ENCODE results near the gene PPM1E. TPM values are rescaled to one million over a fixed set of nuclear protein-coding genes. Genes with fewer than 3 reads are reported as not detected.
A peak's percentile ranks its signal among the peaks of the same experiment; 100 is the strongest.
"Not testable (repeated sequence)": the region's sequence is repeated elsewhere in the genome, so short reads cannot be mapped to it uniquely, and the experiment has no call there.

The PPM1E gene
- 1.7 TPM for total RNA-seq (ENCODE audit: insufficient read depth, low replicate concordance)

DNA sequence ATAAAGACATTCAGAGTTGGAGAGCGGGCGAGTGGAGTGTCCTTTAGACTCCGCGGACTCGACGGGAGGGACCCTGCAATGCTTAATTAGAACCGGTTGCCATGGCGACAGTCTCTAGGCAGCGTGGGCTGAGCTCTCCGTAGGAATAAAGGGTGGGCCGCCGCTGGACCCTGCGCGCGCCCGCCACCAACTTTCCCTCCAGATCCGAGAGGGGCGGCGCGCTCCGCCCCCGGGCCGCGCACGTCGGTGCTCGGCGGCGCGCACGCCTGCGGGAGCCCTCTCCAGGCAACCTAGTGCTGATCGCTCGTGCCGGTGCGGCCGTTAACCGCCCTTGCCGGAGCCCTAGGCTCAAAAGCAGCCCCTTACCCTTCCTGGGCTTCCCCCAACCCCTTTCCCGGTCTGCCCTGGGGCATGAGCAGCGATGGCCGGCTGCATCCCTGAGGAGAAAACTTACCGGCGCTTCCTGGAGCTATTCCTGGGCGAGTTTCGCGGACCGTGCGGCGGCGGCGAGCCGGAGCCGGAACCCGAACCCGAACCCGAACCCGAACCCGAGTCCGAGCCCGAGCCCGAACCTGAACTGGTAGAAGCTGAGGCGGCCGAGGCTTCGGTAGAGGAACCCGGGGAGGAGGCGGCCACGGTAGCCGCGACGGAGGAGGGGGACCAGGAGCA is at the start of gene PPM1E:
Gene PPM1E, plus strand, starts transcription at position 278 of the 669 bp plus-strand sequence.
- peak; percentile 41 for DNase-seq (ENCODE audit: low spot score)

DNA sequence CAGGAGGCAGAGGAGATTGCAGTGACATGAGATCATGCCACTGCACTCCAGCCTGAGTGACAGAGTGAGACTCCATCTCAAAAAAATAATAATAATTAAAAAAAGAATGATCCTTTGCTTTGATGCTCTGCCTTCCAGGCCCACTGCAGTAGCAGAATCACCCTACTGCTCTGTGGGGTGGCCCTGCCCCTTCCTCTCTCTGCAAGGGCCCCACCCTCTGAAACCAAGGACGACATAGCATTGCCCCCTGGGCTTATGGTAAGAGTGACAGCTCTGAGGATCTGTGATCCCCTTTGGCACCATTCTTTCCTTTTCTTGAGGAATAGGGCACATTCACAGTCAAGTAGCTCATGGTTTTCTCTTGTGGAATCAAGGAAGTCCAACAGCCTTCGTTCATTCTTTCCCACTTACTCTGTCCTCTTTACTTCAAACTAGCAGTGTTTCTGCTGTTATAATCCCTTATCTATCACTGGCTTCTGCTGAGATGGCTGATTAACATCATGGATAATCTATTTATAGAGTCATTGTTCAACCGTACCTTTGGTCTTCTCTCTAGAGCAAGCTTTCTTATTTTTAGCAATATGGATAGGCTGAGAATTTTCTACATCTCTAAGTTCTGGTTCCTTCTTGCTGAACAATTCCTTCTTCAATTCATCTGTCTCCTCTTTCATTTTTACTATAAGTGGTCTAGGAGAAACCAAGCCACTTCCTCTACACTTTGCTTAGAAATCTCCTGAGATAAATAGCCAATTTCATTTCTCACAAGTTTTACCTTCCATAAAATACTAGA is 49.1 kb upstream of the PPM1E start:
- no peak for DNase-seq (ENCODE audit: low spot score)

DNA sequence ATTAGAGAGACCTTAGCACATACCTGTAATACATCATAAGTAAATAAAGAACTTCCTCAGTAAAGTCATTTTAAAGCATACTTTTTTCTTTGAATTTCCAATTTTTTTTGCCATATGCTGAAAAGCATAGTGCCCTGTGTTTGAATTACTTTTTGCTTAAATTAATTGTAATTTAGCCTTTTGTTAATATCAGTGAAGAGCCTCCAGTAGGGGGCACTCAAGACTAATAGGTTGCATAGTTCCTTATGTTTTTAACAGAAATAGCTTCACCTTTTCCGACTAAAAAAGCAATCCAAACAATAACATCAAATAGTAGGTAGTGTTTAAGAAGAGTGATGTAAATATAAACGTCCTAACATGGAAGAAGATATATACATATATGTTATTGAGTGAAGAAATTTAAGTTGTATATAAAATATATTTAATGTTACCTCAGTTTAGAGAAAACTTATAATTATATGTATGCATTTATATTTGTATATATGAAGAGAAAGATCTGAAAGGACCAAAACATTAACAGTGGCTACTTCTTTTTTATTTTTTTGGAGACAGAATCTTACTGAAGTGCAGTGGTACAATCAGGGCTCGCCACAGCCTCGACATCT is 44.6 kb upstream of the PPM1E start:
- DNase-seq (ENCODE audit: low spot score): peak; percentile 58

GRCh38 chr17:58722274-58722673 is 33.4 kb upstream of the PPM1E start:
- no peak for DNase-seq (ENCODE audit: low spot score)

DNA sequence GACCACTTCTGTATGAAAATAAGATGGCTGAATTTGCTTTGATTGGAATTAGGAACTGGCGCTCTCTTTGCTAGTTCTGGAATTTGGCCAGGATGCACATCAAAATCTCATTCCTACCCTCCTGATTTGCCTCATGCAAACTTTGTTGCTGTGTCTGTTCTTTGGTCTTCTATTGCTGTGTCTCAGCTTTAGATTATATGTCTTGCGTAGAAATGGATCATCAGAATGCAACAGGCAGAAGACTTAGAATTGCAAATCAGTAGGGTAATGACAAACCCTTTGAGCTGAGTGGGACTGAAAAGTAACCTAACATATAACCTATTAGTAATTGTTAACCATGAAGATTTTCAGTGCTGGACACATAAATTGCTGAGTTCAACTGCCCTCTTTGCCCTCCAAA is 33.0 kb upstream of the PPM1E start:
- no peak for DNase-seq (ENCODE audit: low spot score)

DNA sequence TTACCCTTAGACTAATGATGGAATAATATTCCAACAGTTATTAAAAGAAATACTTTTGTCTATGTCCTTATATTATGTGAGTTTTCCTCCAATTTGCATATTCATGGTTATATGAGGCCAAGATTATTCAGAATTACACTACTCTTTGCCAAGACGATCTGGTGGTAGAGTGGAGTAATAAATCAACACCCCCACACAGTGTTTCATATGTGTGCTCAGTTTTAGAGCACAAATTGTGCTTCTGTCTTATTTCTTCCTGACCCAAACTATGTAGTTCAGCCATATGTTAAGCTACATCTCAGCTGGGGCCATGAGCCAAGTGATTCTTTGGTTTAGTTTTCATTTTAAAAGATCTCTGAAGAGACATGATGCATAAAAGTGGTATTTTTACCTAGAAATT is 26.9 kb upstream of the PPM1E start:
- no peak for DNase-seq (ENCODE audit: low spot score)

- no peak for DNase-seq (ENCODE audit: low spot score)
Observed at GRCh38 chr17:58730937-58731336, 24.7 kb upstream of the PPM1E start.

DNA sequence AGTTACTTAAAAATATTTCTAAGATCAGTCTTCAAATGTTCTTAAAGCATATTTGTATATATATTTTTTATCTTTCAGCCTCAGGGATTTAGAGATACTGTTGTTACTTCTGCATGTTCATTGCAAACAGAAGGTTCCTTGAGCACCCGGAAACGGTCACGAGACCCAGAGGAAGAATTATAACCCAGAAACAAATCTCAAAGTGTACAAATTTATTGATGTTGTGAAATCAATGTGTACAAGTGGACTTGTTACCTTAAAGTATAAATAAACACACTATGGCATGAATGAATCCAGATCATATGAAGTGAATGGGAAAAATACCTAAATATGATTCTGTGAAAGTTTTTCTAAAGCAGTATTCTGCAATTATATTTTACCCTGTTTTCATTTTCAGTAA is 21.6 kb upstream of the PPM1E start:
- no peak for DNase-seq (ENCODE audit: low spot score)

DNA sequence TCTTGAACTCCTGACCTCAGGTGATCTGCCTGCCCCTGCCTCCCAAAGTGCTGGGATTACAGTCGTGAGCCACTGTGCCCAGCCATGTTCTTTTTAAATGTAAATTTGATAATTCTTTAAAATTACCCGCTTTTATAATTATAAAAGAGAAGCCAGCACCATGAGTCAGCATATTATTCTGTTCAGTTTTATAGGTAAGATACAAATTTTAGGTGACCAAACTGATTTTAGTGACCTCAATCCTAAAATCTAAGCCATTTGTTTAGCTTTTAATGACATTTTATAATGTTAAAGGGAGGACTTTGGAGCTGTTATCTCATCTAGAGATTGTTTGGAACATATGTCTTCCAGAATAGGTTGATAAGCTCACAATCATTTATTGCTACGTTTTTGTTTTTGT is 20.8 kb upstream of the PPM1E start:
- DNase-seq (ENCODE audit: low spot score): no peak

DNA sequence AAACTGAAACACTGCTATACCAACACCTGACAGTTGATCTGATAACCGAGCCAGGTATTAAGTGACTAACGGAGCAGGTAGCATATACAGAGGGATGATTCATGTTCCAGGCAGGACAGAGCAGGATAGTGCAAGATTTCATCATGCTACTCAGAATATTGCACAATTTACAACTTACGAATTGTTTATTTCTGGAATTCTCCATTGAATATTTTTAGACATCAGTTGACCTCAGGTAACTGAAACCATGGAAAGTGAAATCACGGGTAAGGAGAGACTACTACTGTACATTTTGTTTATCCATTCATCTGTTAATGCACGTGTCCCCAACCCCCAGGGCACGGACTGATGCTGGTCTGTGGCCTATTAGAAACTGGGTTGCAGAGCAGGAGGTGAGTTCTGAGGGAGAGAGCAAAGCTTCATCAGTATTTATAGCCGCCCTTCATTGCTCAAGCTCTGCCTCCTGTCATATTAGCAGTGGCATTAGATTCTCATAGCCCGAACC is 14.5 kb upstream of the PPM1E start:
- peak; percentile 49 for DNase-seq (ENCODE audit: low spot score)

GRCh38 chr17:58747674-58748073 is 8.0 kb upstream of the PPM1E start:
- DNase-seq (ENCODE audit: low spot score): no peak

GRCh38 chr17:58749627-58750026 is 6.0 kb upstream of the PPM1E start:
- DNase-seq (ENCODE audit: low spot score): not testable (repeated sequence)

DNA sequence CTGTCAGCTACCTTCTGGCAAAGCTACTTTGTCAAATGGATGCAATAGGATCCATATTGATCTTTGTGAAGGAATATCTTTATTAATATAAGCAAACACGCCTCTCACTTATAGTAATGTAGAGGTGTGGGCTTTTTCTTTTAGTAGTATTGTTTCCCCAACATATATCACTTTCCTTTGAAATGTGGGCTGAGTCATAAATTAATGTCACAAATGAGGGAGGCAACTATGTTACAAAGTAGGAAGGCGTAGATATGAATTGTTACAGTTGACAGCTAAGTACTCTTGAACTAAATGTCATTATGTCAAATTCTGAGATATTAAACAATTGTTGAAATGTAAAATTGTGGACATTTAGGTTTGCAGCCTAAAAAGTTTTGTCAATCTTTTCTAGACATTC is 2.6 kb upstream of the PPM1E start:
- no peak for DNase-seq (ENCODE audit: low spot score)

GRCh38 chr17:58755269-58755576 is 431 bp upstream of the PPM1E start:
- DNase-seq (ENCODE audit: low spot score): no peak

- no peak for DNase-seq (ENCODE audit: low spot score)
Observed at GRCh38 chr17:58756246-58757161, 850 bp downstream of the PPM1E start.

DNA sequence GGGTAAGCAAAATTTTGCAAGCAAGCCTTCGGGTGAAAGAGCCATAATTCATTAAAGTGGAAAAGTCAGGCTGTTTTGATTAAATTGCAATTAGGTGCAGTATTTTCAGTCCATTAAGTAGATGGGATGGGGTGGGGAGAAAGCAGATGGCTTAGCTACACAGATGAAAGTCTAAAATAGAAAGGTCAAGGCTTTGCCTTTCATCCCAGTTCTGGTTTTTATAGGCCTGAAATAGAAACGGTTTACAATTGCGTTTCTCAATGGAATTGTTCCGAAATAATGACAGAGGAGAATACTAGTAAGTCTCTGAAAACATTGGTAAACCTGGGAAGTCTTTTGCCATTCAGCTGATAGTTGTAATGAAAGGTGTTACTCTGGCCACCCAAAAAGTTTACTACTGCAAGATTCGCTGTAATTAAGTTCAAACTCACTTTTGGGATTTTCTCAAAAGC is 1.5 kb downstream of the PPM1E start:
- no peak for DNase-seq (ENCODE audit: low spot score)

- DNase-seq (ENCODE audit: low spot score): no peak
Observed at GRCh38 chr17:58758890-58759289, 3.2 kb downstream of the PPM1E start.

DNA sequence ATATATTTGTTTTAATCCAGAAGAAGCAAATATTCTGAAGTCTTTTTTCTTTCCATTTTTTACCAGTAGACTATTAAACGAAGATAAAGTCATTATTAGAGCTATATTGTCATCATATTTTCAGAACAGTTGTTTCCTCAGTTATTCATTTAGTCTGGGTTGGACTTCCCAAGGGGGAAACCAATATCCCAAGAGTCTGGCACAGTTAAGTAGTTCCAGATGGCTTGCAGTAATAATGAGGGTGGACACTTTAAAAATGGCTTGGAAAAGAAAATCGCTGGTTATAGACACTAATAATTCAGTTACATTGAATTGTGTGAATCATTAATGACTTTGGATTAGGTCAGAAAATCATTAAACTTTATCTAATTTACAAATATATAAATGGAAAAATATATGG is 3.9 kb downstream of the PPM1E start:
- DNase-seq (ENCODE audit: low spot score): no peak

- no peak for DNase-seq (ENCODE audit: low spot score)
Observed at GRCh38 chr17:58760248-58760647, 4.6 kb downstream of the PPM1E start.

DNA sequence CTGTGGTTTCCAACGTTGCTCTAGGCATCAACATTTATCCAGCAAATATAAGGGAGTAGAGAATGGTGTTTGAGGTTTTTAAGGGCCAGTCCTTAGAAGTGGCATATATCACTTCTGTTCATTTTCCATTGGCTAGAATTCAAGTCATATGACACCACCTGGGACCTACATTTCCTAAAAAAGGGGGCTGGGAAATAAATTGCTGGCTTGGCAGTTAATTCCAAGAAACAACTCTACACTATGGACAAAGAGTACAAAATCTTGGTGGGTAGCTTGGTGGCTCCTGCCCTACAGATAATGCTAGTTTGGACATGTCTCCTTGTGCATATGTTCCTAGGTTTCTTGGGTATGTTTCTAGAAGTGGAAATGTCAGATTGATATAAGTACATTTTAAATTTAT is 7.6 kb downstream of the PPM1E start:
- no peak for DNase-seq (ENCODE audit: low spot score)

GRCh38 chr17:58764373-58764772 is 8.7 kb downstream of the PPM1E start:
- no peak for DNase-seq (ENCODE audit: low spot score)

- DNase-seq (ENCODE audit: low spot score): not testable (repeated sequence)
Observed at GRCh38 chr17:58778482-58778881, 22.8 kb downstream of the PPM1E start.

All from umbilical cord (tissue), 2 donors.